WTC11 (cell line): ENCODE data around the gene AK9.

Experiments
- ATF3 ChIP-seq: sonication (generic); formaldehyde crosslinking; conservative IDR thresholded peaks from 2 replicates; pipeline ENCODE4 v1.8.1; 2022; ENCODE audit warnings: mild to moderate bottlenecking, missing genetic modification reagents
- TCF7 ChIP-seq: sonication (generic); formaldehyde crosslinking; IDR thresholded peaks from 2 replicates; pipeline ENCODE4 v1.8.0; 2022; ENCODE audit warnings: mild to moderate bottlenecking, low read depth, missing genetic modification reagents, moderate library complexity
- TF ChIP-seq, protein P1 (sequence below): fragments of 200-600 bp; IDR thresholded peaks from 2 replicates; pipeline ENCODE4 v1.8.0; 2022; ENCODE audit warnings: antibody characterized with exemption

DNA sequence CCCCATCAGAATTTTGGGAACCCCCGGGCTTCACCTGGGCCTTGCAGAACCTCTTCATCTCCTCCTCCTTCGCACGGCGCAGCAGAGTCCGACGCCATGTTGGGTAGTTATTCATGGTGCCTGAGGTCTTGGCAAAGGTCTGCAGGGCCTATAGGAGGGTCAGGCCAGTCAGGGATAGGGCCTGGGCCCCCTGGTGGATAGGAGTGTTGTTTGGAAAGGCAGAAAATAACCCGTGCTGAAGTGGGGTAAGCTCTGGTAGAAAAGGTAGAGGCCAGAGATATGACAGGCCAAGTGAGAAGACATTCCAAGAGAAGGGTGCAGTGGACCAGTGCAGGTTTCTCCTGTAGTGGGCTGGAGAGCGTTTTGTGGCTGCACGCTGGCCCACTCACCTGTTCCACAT lies 245.6 kb downstream of the AK9 start:
- no peak for TF ChIP-seq TCF7 (CRISPR knock-in tag)
- TF ChIP-seq ATF3 (CRISPR knock-in tag), result no peak
- TF ChIP-seq, protein P1, sequence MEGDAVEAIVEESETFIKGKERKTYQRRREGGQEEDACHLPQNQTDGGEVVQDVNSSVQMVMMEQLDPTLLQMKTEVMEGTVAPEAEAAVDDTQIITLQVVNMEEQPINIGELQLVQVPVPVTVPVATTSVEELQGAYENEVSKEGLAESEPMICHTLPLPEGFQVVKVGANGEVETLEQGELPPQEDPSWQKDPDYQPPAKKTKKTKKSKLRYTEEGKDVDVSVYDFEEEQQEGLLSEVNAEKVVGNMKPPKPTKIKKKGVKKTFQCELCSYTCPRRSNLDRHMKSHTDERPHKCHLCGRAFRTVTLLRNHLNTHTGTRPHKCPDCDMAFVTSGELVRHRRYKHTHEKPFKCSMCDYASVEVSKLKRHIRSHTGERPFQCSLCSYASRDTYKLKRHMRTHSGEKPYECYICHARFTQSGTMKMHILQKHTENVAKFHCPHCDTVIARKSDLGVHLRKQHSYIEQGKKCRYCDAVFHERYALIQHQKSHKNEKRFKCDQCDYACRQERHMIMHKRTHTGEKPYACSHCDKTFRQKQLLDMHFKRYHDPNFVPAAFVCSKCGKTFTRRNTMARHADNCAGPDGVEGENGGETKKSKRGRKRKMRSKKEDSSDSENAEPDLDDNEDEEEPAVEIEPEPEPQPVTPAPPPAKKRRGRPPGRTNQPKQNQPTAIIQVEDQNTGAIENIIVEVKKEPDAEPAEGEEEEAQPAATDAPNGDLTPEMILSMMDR, result no peak
